Measurements from ENCODE around the gene AKT1. TPM values are rescaled to one million over a fixed set of nuclear protein-coding genes. Genes with fewer than 3 reads are reported as not detected.

Gene AKT1
- total and polyA plus RNA-seq, 2 of the 4 experiments (the other 2 are of a cell fraction), result 193 to 221 TPM

DNA sequence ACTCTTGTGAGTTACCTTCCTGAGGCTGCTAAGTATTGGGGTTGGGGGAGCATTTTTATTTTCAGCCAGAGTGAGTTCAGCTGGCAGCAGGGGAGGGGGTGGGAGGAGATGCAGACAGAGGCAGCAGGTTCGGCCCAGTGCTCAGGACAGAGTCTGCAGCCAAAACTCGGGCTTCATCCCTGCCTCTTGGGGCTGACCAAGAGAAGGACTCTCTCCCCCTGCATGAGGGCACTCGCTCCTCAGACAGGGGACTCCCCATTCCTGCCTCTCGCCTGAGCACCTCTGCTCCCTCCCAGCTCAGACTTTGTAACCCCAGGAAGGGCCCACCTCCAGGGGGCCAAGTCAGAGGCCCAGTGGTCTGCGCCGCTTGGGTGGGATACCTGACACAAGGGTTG, 1.1 kb upstream of the AKT1 start:
- H3K18ac ChIP-seq (ENCODE audit: low read depth, low read length), result no peak overlapping the region
- H3K14ac ChIP-seq (replicated peaks; ENCODE audit: low read depth, low read length), result no peak overlapping the region
- peaks cover 9% of the 10 kb centered on the region; the same call in 1 of the 2 replicates for H3K36me3 ChIP-seq (ENCODE audit: control insufficient read depth, insufficient read depth, low read length)
- H2BK120ac ChIP-seq (ENCODE audit: low read depth, low read length), result no peak overlapping the region
- BruUV-seq (replicated peaks), result no TSS peak
- no peak overlapping the region for H2BK5ac ChIP-seq (ENCODE audit: low read depth, low read length, poor library complexity, severe bottlenecking)
- ChIA-PET CTCF (no interaction called here), POLR2A (ENCODE audit: unreplicated experiment) (no interaction called here)
- dilution Hi-C loops (cut with HindIII; ENCODE audit: low sequenced_read_pairs, unreplicated experiment), result no loop called here
- H3K4me1 ChIP-seq (ENCODE audit: control insufficient read depth, insufficient read depth, low read length), result peaks cover 32% of the 10 kb centered on the region
- TF ChIP-seq MAFK (IDR thresholded peaks at IDR 0.05; ENCODE audit: low read depth, low read length) (no peak), CHD1 (IDR thresholded peaks at IDR 0.05; ENCODE audit: low read depth, low read length) (no peak), MXI1 (IDR thresholded peaks at IDR 0.05; ENCODE audit: borderline replicate concordance, low read depth, low read length) (no peak), FOS (IDR thresholded peaks at IDR 0.05; ENCODE audit: low read depth, low read length) (no peak), BHLHE40 (IDR thresholded peaks at IDR 0.05; ENCODE audit: low read depth, low read length) (no peak), MAZ (IDR thresholded peaks at IDR 0.05; ENCODE audit: borderline replicate concordance, low read depth, low read length) (no peak), SMC3 (IDR thresholded peaks at IDR 0.05; ENCODE audit: low read depth, low read length) (no peak), USF2 (IDR thresholded peaks at IDR 0.05; ENCODE audit: low read depth, low read length) (no peak), POLR2A (IDR thresholded peaks at IDR 0.05; ENCODE audit: low read depth, low read length) (no peak), RCOR1 (IDR thresholded peaks at IDR 0.05; ENCODE audit: insufficient replicate concordance, low read length) (no peak), RFX5 (IDR thresholded peaks at IDR 0.05; ENCODE audit: low read depth, low read length) (no peak)
- H4K8ac ChIP-seq (ENCODE audit: low read depth in 2 of 2, low read length in 2 of 2), result no peak overlapping the region; a peak in 1 of 4 replicates
- no peak overlapping the region for H2BK20ac ChIP-seq (ENCODE audit: low read depth, low read length)
- H3K27ac ChIP-seq (ENCODE audit: insufficient read depth, low read length), result no peak overlapping the region
- H4K20me1 ChIP-seq (ENCODE audit: insufficient read depth, low read length), result peaks cover 32% of the 10 kb centered on the region
- no peak overlapping the region for H4K91ac ChIP-seq (ENCODE audit: insufficient read depth, low read depth, low read length)
- H3K79me1 ChIP-seq (ENCODE audit: low read depth in 1 of 2, low read length in 2 of 2), result peaks cover 0 to 34% of the 10 kb centered on the region in 2 experiments; a peak in 3 of 4 replicates
- H3K9ac ChIP-seq (ENCODE audit: low read depth, low read length), result no peak overlapping the region
- no peak overlapping the region for H3K23ac ChIP-seq (ENCODE audit: low read depth, low read length)
- H4K5ac ChIP-seq (ENCODE audit: low read depth, low read length), result no peak overlapping the region
- H2BK15ac ChIP-seq (ENCODE audit: low read depth, low read length), result no peak overlapping the region
- no peak overlapping the region for H2AFZ ChIP-seq (replicated peaks; ENCODE audit: low read length, poor library complexity)
- H2AK5ac ChIP-seq (ENCODE audit: low read depth, low read length), result no peak overlapping the region
- no peaks in the 10 kb centered on the region for H3K9me3 ChIP-seq (ENCODE audit: control insufficient read depth, insufficient read depth, low read length)
- intact Hi-C loops (cut with micrococcal nuclease), result no loop called here
- DNase-seq (no peak), ATAC-seq (ENCODE audit: low read depth) (no peak)
- H3K4ac ChIP-seq (ENCODE audit: low read depth, low read length), result no peak overlapping the region
- in situ Hi-C loops (cut with MboI; ENCODE audit: low sequenced_read_pairs), result no loop called here
- no peak overlapping the region for H3K56ac ChIP-seq (ENCODE audit: extremely low read depth, insufficient read depth, low read length)
- no CpG with 5 or more reads among the region's 6 CpGs for WGBS, 2 experiments (ENCODE audit: extremely low coverage in 2 of 2, insufficient read length in 1 of 2)
- no peaks in the 10 kb centered on the region for H3K27me3 ChIP-seq (ENCODE audit: control insufficient read depth, insufficient read depth, low read length)
- H3K9me1 ChIP-seq (ENCODE audit: insufficient read depth, low read length), result peaks cover 10% of the 10 kb centered on the region
- no peak overlapping the region for H3K4me3 ChIP-seq (ENCODE audit: insufficient read depth, low read depth, low read length)
- H3K4me2 ChIP-seq (ENCODE audit: low read depth, low read length), result no peak overlapping the region
- peak overlapping the region; percentile 57 for H2AK9ac ChIP-seq (replicated peaks; ENCODE audit: low read depth, low read length, poor library complexity)
